Right atrium auricular region (tissue), 2 donors: ENCODE data around the gene CARD19. TPM values are rescaled to one million over a fixed set of nuclear protein-coding genes. Genes with fewer than 3 reads are reported as not detected.
A peak's percentile ranks its signal among the peaks of the same experiment; 100 is the strongest.

ENCODE experiments used
- DNase-seq: peaks from one replicate; pipeline ENCODE4 v3.0.0-alpha.2; 2019; ENCODE audit warnings: low spot score
- H3K27ac ChIP-seq, 2 donors: fragments of 200-600 bp; sonication (generic); 1 replicate in 1 of 2; 2 replicates in 1 of 2; pipeline ENCODE4 v1.5.1; 2016 to 2019
- H3K27me3 ChIP-seq, 2 donors: fragments of 200-600 bp; sonication (generic); one replicate each; pipeline versions ENCODE4 v1.5.1 to v1.6.0; 2017 to 2019
- H3K36me3 ChIP-seq: fragments of 200-600 bp; sonication (generic); one replicate; pipeline ENCODE4 v1.5.1; 2016
- H3K4me1 ChIP-seq, 2 donors: fragments of 200-600 bp; sonication (generic); one replicate each; pipeline versions ENCODE4 v1.5.1 to v1.6.0; 2017 to 2019
- H3K4me3 ChIP-seq, 2 donors: fragments of 200-600 bp; sonication (generic); 1 replicate in 1 of 2; 2 replicates in 1 of 2; pipeline ENCODE4 v1.5.1; 2017 to 2019; ENCODE audit warnings: mild to moderate bottlenecking in 1 of 2, moderate library complexity in 1 of 2
- H3K9me3 ChIP-seq, 2 donors: fragments of 200-600 bp; sonication (generic); one replicate each; pipeline ENCODE4 v1.5.1; 2019
- total RNA-seq, 2 donors: library from RNA; depleted of rRNA; stranded (reverse); fragments of >200 nt; gene quantifications; one replicate each; pipeline ENCODE4 v1.1.0, GENCODE V29; 2016
- TF ChIP-seq, protein P1 (sequence below), 2 donors: fragments of 200-600 bp; sonication (generic); IDR thresholded peaks; one replicate each; pipeline ENCODE4 v1.5.1; 2019; ENCODE audit warnings: antibody characterized with exemption in 2 of 2

The CARD19 gene
- total RNA-seq, 2 donors from 2014 or later, result 21.2 to 46.8 TPM

DNA sequence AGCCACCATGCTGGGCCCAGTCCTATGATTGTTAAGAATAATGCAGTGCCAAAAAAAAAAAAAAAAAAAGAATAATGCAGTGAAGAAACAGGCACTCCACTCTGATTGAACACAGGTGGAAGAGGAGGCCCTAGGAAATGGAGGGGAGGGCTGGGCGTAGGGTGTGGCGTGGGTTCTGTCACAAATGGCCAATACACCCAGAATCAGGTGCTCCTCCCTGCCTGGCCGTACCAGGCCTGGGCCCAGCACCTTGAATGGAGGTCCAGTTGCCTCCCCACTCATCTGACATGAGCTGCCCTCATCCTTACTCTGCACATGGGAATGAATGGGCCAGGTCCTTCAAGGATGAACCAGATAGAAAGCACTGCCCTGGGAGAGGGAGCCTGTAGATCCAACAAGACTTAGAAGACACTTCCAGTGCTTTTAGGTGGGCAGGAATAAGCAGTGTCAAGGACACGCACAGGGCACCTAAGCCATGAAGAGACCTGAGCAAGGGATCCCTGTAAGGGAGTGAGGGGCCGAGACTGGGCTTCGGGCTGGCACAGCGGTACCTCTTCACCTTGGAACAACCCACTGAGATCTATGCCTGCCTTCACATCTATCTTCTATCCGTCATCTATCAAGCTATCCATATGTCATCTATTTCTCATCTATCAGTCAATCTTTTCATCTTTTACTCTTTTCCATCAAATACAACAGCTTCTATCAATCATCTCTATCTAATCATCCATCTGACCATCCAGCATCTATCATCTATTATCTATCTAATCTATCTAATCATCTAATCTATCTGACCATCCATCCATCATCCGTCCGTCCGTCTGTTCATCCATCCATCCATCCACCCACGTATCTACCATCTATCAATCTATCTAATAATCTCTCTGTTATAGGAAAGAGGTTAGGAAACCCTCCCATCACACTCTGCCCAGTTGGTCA is 22.2 kb downstream of the CARD19 start:
- H3K9me3 ChIP-seq, result no peaks in the 10 kb centered on the region
- TF ChIP-seq, protein P1, sequence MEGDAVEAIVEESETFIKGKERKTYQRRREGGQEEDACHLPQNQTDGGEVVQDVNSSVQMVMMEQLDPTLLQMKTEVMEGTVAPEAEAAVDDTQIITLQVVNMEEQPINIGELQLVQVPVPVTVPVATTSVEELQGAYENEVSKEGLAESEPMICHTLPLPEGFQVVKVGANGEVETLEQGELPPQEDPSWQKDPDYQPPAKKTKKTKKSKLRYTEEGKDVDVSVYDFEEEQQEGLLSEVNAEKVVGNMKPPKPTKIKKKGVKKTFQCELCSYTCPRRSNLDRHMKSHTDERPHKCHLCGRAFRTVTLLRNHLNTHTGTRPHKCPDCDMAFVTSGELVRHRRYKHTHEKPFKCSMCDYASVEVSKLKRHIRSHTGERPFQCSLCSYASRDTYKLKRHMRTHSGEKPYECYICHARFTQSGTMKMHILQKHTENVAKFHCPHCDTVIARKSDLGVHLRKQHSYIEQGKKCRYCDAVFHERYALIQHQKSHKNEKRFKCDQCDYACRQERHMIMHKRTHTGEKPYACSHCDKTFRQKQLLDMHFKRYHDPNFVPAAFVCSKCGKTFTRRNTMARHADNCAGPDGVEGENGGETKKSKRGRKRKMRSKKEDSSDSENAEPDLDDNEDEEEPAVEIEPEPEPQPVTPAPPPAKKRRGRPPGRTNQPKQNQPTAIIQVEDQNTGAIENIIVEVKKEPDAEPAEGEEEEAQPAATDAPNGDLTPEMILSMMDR (IDR thresholded peaks at IDR 0.05), result no peak
- peaks cover 0 to 32% of the 10 kb centered on the region in 2 donors for H3K4me1 ChIP-seq
- H3K27ac ChIP-seq, result no peak overlapping the region
- no peak overlapping the region for H3K4me3 ChIP-seq
- no peak for DNase-seq
- H3K27me3 ChIP-seq, result no peaks in the 10 kb centered on the region
- H3K36me3 ChIP-seq, result peaks cover 21% of the 10 kb centered on the region

DNA sequence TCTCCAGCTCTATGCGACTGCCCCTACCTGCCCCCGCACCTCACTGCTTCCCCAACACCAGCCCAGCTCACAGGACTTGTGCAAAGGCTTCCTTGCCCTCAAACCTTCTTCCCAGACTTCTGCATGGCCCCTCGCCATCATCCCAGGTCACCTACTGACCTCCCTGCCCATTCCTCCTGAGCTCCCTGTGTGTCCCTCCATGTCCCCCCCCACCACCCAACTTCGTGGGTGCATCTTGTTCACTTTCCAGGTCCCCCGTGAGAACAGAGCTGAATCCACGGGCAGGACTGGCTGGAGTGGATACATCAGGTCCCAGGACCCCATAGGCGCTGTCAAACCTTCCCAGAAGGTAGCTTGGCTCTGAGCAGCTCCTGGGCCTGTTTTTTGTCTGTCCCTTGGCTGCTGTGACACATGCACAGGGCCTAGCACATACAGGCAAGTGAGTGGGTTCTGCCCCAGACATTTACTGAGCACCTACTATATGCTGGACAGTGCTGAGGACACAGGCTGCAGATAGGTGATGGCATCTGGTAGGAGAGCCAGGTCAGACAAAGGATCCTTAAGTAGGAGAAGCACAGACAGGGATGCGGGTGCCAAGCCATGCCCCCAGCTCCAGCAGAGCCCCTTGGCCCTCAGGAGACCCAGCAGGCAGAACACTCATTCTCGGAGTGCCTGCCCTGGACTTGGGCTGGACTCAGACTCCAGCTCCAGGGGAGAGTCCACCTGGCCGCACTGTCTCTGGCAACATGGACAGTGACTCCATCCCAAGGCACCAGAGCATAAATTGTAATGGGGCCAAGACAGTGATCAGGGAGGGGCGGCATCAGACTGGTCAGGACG is 23.1 kb downstream of the CARD19 start:
- H3K4me1 ChIP-seq, result peaks cover 0 to 32% of the 10 kb centered on the region in 2 donors
- H3K36me3 ChIP-seq, result peaks cover 24% of the 10 kb centered on the region
- H3K4me3 ChIP-seq, result no peak overlapping the region
- no peaks in the 10 kb centered on the region for H3K9me3 ChIP-seq
- TF ChIP-seq, protein P1 (IDR thresholded peaks at IDR 0.05), result no peak
- no peak for DNase-seq
- H3K27ac ChIP-seq, result peak overlapping the region; percentile 61 to 76
- no peaks in the 10 kb centered on the region for H3K27me3 ChIP-seq

DNA sequence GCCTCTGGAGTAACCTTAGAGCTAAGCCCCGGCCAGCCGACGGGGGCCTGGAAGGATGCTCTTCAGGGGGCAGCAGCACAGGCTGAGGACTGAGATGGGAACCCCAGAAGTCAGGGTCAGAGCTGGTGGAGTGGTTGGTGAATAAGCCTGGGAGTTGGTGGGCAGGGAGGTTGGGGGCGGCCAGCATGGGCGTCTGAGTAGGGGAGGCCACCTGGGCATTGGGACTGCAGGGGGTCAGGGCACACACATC is 23.6 kb downstream of the CARD19 start:
- H3K4me1 ChIP-seq, result peaks cover 0 to 32% of the 10 kb centered on the region in 2 donors
- TF ChIP-seq, protein P1 (IDR thresholded peaks at IDR 0.05), result no peak

DNA sequence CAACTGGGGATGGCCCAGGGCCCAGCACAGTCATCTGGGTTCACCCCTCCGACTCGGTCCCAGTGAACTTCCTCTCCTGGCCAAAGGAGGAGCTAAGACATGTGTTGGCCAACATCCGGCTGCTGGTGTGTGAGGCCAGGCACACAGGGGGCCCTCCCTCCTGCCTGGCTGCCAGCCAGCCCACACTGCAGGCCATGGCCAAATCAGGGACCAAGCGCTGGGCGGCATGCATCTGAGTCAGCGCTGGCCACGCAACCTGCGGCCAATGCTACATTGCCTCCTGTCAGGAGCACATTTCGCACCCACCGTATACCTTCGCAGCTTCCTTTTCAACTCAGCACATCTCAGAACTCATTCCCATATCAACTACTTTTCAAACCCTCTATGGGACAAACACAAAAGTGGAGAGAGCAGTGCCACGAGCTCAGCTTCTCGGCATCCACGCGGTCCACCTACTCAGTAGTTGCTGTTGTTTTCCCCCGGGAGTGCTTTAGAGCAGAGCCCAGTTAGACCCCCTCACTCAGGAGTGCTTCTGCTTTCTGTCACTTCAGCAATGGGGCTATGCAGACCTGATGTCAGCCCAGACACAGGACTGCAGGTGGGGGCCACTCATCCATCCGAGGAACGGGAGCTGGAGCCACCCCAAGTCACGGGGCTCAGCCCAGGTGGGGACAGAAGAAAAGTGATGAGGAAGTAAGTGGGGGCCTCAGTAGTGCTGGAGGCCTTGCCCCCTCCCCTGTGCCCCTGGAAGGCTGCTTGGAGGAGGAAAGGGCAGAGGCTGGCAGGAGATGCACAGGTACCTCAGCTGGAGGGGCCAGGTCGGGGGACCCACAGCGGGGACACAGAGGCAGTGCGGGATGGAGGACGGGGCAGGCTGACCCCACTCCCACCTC is 24.2 kb downstream of the CARD19 start:
- TF ChIP-seq, protein P1 (IDR thresholded peaks at IDR 0.05), result peak; percentile 28 to 48
- Histone ChIP-seq H3K9me3 (no peaks in the 10 kb centered on the region), H3K4me3 (no peak overlapping the region), H3K36me3 (peaks cover 33% of the 10 kb centered on the region), H3K4me1 (peaks cover 0 to 32% of the 10 kb centered on the region in 2 donors), H3K27ac (peak overlapping the region; percentile 61 to 82), H3K27me3 (no peaks in the 10 kb centered on the region)
- peak; percentile 95 for DNase-seq

More for the DNA sequence above, 23.6 kb downstream of the CARD19 start:
- peak overlapping the region; percentile 61 to 76 for H3K27ac ChIP-seq
- peaks cover 30% of the 10 kb centered on the region for H3K36me3 ChIP-seq
- no peaks in the 10 kb centered on the region for H3K27me3 ChIP-seq
- no peaks in the 10 kb centered on the region for H3K9me3 ChIP-seq
- DNase-seq, result no peak
- H3K4me3 ChIP-seq, result no peak overlapping the region

DNA sequence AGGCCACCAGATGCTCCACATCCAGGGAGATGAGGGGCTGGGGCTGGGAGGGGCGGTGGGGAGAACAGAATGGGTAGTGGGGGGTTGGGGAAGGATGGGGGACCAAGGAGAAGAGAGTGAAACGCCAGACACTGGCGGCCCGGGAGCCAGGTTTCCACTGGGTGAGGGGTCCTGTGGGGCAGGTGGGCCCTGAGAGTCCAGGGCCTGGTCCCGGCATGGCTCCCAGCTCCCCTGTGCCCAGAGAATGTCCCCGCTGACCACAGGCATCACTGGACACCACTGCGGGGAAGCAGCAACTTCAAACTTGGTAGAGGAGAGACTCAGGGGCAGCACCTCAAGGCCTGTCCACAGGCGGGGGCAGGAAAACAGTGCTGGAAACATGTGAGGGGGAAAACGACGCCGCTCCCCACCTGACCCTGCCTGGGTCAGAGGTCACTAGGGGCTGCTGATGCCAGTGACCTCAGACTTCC is 24.9 kb downstream of the CARD19 start:
- no peaks in the 10 kb centered on the region for H3K9me3 ChIP-seq
- H3K4me1 ChIP-seq, result peaks cover 0 to 31% of the 10 kb centered on the region in 2 donors
- H3K36me3 ChIP-seq, result peaks cover 39% of the 10 kb centered on the region
- TF ChIP-seq, protein P1 (IDR thresholded peaks at IDR 0.05), result no peak
- no peak for DNase-seq
- H3K27ac ChIP-seq, result peak overlapping the region; percentile 61 to 82
- H3K4me3 ChIP-seq, result no peak overlapping the region
- no peaks in the 10 kb centered on the region for H3K27me3 ChIP-seq
